Measurements from ENCODE around the gene PTPA. TPM values are rescaled to one million over a fixed set of nuclear protein-coding genes. Genes with fewer than 3 reads are reported as not detected.

The PTPA gene
- total RNA-seq, 1 experiment from 2014 or later: 91.8 TPM

- CTCF ChIA-PET: no interaction called here
- Mint-ChIP-seq H3K27ac (ENCODE audit: low read depth, unreplicated experiment) (no peak overlapping the region), H3K9me3 (ENCODE audit: unreplicated experiment) (no peaks in the 10 kb centered on the region), H3K4me1 (ENCODE audit: insufficient read depth, unreplicated experiment) (no peaks in the 10 kb centered on the region), H3K4me3 (ENCODE audit: unreplicated experiment) (no peak overlapping the region), H3K36me3 (ENCODE audit: insufficient read depth, unreplicated experiment) (no peaks in the 10 kb centered on the region), H3K27me3 (ENCODE audit: insufficient read depth, unreplicated experiment) (no peaks in the 10 kb centered on the region)
- intact Hi-C loops (cut with micrococcal nuclease): no loop called here
- POLR2A ChIA-PET: no interaction called here
- no peak for DNase-seq (ENCODE audit: unreplicated experiment)
- TF ChIP-seq CTCF (IDR thresholded peaks at IDR 0.05; ENCODE audit: unreplicated experiment): no peak
- BruUV-seq (replicated peaks): no TSS peak
Observed at GRCh38 chr9:129095170-129095667, 16.0 kb upstream of the PTPA start.

- no peak for TF ChIP-seq CTCF (IDR thresholded peaks at IDR 0.05; ENCODE audit: unreplicated experiment)
- DNase-seq (ENCODE audit: unreplicated experiment): no peak
- no peaks in the 10 kb centered on the region for H3K27me3 Mint-ChIP-seq (ENCODE audit: insufficient read depth, unreplicated experiment)
- no peaks in the 10 kb centered on the region for H3K9me3 Mint-ChIP-seq (ENCODE audit: unreplicated experiment)
- CTCF ChIA-PET: no interaction called here
- no peaks in the 10 kb centered on the region for H3K36me3 Mint-ChIP-seq (ENCODE audit: insufficient read depth, unreplicated experiment)
- H3K27ac Mint-ChIP-seq (ENCODE audit: low read depth, unreplicated experiment): no peak overlapping the region
- H3K4me3 Mint-ChIP-seq (ENCODE audit: unreplicated experiment): no peak overlapping the region
- intact Hi-C loops (cut with micrococcal nuclease): no loop called here
- H3K4me1 Mint-ChIP-seq (ENCODE audit: insufficient read depth, unreplicated experiment): no peaks in the 10 kb centered on the region
- POLR2A ChIA-PET: no interaction called here
- BruUV-seq (replicated peaks): no TSS peak
Observed at GRCh38 chr9:129095908-129096307, 15.3 kb upstream of the PTPA start.

GRCh38 chr9:129097671-129098306, 13.4 kb upstream of the PTPA start:
- Mint-ChIP-seq H3K36me3 (ENCODE audit: insufficient read depth, unreplicated experiment) (no peaks in the 10 kb centered on the region), H3K27ac (ENCODE audit: low read depth, unreplicated experiment) (no peak overlapping the region), H3K9me3 (ENCODE audit: unreplicated experiment) (no peaks in the 10 kb centered on the region), H3K27me3 (ENCODE audit: insufficient read depth, unreplicated experiment) (no peaks in the 10 kb centered on the region), H3K4me3 (ENCODE audit: unreplicated experiment) (no peak overlapping the region), H3K4me1 (ENCODE audit: insufficient read depth, unreplicated experiment) (no peaks in the 10 kb centered on the region)
- BruUV-seq (replicated peaks): no TSS peak
- TF ChIP-seq CTCF (IDR thresholded peaks at IDR 0.05; ENCODE audit: unreplicated experiment): no peak
- ChIA-PET CTCF (interaction anchor here (0.6 to 0.7 kb wide), 2 partner anchors 10 to 20 kb away, joined by 3 to 4 read pairs; no protein-coding TSS in a partner anchor), POLR2A (interaction anchor here (0.5 to 1.0 kb wide), 2 partner anchors 9 to 398 kb away, joined by 3 read pairs; no protein-coding TSS in a partner anchor)
- no peak for DNase-seq (ENCODE audit: unreplicated experiment)
- intact Hi-C loops (cut with micrococcal nuclease): no loop called here

- BruUV-seq (replicated peaks): no TSS peak
- ChIA-PET CTCF (no interaction called here), POLR2A (interaction anchor here (0.5 to 1.0 kb wide), 3 partner anchors 10 to 399 kb away, joined by 3 to 5 read pairs (median 3); partner anchors contain the start of gene PTPA)
- Mint-ChIP-seq H3K27me3 (ENCODE audit: insufficient read depth, unreplicated experiment) (no peaks in the 10 kb centered on the region), H3K27ac (ENCODE audit: low read depth, unreplicated experiment) (no peak overlapping the region), H3K4me1 (ENCODE audit: insufficient read depth, unreplicated experiment) (no peaks in the 10 kb centered on the region), H3K9me3 (ENCODE audit: unreplicated experiment) (no peaks in the 10 kb centered on the region), H3K4me3 (ENCODE audit: unreplicated experiment) (no peak overlapping the region), H3K36me3 (ENCODE audit: insufficient read depth, unreplicated experiment) (no peaks in the 10 kb centered on the region)
- DNase-seq (ENCODE audit: unreplicated experiment): no peak
- TF ChIP-seq CTCF (IDR thresholded peaks at IDR 0.05; ENCODE audit: unreplicated experiment): no peak
- intact Hi-C loops (cut with micrococcal nuclease): no loop called here
Observed at GRCh38 chr9:129098328-129098727, 12.9 kb upstream of the PTPA start.
